GM19452 (cell line): ENCODE measurements around the gene CTXND2.
A peak's percentile ranks its signal among the peaks of the same experiment; 100 is the strongest.
"Not testable (repeated sequence)": the region's sequence is repeated elsewhere in the genome, so short reads cannot be mapped to it uniquely, and the experiment has no call there.

Experiments used
- ATAC-seq: cut with Tn5 transposase; IDR thresholded peaks from one replicate; pipeline ENCODE4 v1.9.1; 2021; ENCODE audit not compliant: unreplicated experiment

CTXND2 gene

DNA sequence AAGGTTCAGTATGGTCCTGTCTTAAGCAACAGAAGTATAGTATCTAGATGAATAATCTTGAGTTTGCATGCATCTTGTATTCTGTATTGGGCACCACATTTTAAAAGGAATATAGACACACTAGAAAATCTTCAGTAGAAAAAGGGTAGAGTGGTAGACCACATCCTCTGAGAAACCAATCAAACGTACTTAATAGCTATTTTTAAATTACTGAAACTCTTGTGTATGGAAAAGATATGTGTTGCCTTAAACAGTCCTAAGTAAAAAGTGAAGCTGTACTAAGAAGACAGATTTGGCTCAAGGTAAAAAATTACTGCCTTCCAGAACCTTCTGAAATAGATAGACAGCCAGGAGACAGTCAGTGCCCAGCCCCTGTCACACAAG, 3.1 kb downstream of the CTXND2 start:
- ATAC-seq = peak; percentile 60

DNA sequence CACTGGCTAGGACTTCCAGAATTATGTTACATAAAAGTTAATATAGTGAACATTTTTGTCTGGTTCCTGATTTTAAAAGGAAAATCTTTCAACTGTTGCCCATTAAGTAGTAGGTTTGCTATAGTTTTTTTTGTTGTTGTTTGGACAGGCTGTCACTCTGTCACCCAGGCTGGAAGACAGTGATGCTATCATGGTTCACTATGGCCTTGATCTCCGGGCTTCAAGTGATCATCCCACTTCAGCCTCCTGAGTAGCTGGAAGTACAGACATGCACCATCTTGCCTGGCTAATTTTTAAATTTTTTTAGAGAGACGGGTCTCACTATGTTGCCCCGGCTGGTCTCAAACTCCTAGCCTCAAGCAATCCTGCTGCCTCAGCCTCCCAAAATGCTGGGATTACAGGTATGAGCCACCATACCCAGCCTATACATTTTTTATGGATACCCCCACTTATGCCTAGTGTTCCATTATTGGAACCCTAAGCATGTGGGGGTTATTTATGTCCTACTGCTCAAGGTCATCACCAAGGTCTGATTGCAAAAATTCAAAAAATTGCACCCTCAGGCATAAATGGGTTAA, 6.5 kb downstream of the CTXND2 start:
- no peak for ATAC-seq

DNA sequence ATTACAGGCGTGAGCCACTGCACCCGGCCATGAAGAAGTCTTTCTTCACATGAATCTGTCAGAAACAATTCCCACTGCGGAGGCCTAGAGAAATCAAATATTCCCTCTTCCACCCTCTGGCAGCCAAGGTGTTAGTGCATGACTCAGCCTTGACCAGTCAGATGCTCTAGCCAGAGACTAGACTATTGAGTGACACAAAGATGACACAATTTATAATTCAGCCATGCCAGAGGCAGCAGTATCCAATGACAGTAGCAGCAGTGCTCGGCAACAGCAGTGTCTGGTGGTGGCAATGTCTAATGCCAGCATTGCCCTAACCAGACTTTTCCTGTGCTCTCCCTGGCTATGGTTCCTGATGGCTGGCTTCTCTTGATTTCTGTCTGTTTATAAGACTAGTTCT, 8.7 kb downstream of the CTXND2 start:
- no peak for ATAC-seq

DNA sequence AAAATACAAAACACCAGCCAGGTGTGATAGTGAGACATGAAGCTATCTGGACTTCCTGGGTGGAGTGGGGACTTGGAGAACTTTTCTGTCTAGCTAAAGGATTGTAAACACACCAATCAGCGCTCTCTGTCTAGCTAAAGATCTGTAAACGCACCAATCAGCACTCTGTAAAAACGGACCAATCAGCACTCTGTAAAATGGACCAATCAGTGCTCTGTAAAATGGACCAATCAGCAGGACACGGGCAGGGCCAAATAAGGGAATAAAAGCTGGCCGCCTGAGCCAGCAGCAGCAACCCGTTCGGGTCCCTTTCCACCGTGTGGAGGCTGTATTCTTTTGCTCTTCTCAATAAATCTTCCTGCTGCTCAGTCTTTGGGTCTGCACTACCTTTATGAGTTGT, 12.9 kb downstream of the CTXND2 start:
- not testable (repeated sequence) for ATAC-seq

DNA sequence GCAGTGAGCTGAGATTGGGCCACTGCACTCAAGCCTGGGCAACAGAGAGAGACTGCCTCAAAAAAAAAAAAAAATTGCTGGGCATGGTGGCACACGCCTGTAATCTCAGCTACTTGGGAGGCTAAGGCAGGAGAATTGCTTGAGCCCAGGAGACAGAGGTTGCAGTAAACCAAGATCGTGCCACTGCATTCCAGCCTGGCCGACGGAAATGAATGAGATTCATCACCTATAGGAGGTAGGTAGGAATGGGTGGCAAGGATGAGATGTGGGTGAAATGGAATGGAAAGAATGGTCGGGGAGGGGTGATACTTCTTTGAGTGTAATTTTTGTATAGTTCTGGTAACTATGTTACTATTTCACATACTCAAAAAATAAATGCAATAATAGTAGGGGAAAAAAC, 15.4 kb downstream of the CTXND2 start:
- no peak for ATAC-seq

DNA sequence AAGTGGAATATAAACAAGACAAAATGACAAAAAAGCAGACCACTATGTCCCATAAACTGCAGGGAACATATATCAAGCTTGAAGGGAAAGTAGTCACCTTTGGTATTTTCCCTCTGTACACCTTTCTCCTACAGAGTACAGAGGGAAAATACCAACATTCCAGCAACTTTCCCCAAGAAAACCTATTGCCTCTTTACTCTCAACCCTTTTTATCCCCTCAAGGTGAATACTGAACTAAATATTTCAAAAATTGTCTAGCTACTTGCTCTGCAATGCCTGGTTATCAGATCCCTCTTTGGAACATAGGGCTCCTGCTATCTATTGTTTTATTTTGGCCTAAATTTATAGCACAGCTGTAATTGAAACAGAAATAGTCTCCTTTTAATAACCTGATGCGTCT, 15.8 kb downstream of the CTXND2 start:
- ATAC-seq = no peak

DNA sequence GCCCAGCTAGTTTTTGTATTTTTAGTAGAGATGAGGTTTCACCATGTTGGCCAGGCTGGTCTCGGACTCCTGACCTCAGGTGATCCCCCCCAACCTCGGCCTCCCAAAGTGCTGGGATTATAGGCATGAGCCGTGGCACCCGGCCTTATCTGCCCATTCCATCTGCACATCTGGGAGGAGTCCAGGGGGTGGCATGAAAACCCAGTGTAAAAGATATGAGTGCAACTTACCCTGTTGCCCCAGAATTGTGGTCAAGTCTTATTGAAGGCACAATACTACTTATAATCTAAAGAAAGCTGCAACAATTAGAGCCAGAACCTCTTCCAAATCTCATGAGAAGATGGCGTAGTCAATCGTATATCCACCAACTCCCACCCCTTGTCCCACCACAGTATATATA, 18.4 kb downstream of the CTXND2 start:
- ATAC-seq = no peak

DNA sequence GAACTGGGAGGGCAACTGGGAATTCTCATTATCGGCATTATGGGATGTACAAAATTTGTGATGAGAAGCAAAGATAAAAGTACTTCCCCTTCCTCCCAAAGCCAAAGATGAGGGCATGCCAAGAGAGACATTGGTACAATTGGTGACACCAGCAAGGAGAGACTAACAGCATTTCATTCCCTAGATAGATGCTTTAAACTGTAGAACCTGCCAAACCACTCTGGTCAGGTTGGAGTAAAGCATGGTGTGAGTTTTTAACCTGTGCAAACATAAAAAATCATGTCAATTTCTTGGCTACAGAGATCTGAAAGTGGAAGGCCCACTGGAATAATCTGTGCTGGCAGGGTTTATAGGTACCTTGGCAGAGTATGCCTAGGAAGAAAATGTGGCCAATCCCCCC, 19.4 kb downstream of the CTXND2 start:
- ATAC-seq = no peak

DNA sequence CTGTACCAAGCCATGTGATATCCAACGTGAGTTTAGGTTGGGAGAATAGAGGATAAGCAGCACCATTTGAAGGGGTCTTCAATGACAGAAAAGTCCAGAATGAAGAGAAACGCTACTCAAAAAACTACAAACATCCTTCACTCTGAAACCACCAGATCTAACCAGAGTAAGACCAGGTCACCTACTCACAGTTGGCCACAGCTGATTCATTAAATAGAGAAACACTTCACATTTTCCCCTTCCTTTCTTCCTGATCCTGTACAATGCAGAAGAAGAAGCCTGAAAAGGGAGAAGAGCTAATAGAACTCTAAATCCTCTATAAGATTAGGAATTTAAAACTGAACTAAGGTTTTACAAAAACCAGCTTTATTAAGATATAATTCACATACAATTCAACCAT, 19.9 kb downstream of the CTXND2 start:
- no peak for ATAC-seq

DNA sequence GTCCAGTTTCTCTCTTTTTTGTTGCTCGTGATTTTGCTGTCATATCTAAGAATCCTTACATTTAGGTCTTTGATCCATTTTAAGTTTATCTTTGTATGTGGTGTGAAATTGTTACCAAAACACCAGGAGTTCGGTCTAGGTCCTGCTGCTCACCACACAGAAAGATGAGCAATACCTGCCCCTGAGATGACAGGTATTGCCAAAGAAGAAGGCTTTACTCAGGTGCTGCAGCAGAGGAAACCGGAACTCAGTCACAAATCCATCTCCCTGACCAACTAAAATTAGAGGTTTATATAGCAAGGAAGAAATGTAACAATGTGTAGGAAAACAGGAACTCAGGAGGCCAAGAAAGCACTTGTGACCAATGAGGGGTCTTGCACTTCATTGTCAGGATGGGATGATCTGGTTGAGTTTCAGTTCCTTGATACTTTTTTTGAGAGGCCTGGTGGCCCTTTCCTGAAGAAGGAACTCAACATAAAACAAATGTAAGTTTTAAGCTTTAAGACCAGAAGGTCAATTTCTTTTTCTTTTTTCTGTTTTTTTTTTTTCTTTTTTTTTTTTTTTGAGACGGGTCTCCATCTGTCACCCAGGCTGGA, 22.7 kb downstream of the CTXND2 start:
- ATAC-seq = no peak

DNA sequence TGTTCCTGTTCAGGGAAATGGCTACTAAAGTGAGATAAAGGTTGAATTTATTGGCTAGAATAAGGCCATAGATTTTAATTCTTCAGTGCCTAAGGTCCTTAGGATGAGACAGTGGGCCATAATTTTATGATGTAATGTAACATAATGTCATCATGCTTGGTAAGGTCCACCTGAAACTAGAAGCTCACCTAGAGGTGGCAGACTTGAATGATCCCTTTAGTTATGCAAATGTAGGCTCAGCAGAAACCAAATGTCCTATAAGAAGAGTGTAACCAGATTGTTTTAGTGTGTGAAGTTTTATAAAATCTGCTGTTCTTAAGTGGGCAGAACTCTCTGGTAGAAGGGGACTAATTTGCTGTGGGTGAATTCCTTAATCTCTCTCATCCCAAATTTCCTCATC, 25.7 kb downstream of the CTXND2 start:
- ATAC-seq = no peak

DNA sequence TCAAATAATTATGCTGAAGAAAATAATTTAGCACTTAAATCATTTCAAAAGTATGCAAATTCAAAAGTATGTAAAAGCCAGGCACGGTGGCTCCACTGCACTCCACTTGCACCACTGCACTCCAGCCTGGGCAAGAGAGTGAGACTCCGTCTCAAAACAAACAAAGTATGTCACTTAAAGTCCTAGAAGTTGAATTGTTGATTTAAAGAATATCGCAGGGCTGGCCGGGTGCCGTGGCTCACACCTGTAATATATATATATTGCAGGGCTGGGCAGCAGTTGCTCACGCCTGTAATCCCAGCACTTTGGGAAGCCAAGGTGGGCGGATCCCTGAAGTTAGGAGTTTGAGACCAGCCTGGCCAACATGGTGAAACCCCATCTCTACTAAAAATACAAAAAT, 30.5 kb downstream of the CTXND2 start:
- no peak for ATAC-seq

DNA sequence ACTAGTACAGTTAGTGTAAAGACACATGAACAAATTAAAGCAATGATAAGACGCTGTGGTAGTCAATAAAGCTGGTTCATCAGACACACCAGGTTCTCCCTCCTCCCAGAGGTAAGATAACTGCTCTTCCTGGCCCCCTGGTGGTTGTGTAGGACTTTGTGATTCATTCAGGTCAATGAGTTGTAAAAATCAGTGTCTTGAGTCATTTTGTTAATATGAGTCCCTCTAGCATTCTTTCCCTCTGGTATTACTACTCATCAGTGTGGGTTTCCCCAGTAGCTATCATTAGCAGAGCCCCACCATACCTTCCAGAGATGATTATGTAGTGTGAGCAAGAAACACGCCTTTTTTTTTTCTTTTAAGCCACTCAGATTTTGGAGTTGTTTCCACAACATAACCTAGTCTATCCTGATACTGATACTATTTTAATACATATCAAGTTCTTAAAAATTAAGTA, 35.6 kb downstream of the CTXND2 start:
- peak; percentile 42 for ATAC-seq

DNA sequence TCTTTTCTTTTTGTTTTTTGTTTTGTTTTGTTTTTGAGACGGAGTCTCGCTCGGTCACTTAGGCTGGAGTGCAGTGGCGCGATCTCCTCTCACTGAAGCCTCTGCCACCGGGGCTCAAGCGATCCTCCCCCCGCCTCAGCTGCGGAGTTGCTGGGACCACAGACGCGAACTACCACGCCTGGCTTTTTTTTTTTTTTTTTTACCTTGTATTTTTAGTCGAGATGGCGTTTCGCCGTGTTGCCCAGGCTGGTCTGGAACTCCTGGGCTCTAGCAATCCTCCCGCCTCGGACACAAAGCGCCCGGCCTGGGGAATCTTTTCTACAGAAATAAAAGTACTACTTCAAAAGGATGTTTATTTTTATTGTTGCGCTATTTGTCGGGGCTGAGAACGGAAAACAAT, 38.1 kb downstream of the CTXND2 start:
- no peak for ATAC-seq

DNA sequence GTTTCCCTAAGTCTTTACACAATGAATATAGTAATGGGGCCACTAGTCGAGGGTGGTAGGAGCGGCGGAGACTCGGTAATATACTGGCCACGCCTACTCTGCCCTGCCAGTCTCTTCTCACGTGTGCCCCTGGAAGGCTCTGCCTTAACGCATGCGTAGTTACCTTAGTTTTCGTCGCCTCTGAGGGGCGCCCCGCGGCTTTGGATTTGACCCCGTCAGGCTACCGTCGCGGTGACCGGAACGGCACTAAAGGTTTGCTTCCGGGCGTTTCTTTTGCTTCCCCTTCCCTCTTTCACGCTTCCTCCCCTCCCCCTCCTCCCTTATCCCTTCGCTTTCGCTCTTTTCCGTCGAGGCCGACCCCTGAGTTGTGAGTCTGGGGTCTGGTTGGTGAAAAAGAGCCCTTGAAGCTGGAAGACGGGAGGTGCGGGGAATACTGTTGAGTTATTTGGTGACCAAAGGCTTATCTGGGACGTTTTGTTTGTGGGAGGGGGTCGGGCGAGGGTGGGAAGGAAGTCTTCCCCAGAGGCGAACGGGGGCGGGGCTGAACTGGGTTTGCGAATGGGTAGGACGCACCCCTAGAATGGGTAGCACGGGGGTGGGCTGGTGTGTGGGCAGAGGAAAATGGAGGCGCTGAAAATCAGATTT, 39.3 kb downstream of the CTXND2 start, which contains the start of gene SETDB1:
TSS of gene SETDB1 (plus strand) at position 267 of the 645 bp plus-strand sequence. CDS start 1,352 bp downstream, outside the sequence.
- peak; percentile 82 for ATAC-seq

DNA sequence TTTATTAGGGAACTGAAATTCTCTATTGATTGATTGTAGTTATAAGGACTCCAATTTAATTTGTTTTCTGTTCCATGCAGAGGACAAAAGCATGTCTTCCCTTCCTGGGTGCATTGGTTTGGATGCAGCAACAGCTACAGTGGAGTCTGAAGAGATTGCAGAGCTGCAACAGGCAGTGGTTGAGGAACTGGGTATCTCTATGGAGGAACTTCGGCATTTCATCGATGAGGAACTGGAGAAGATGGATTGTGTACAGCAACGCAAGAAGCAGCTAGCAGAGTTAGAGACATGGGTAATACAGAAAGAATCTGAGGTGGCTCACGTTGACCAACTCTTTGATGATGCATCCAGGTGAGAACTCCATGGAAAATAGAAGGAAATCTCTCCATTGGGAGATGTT, 40.7 kb downstream of the CTXND2 start:
- ATAC-seq = no peak

DNA sequence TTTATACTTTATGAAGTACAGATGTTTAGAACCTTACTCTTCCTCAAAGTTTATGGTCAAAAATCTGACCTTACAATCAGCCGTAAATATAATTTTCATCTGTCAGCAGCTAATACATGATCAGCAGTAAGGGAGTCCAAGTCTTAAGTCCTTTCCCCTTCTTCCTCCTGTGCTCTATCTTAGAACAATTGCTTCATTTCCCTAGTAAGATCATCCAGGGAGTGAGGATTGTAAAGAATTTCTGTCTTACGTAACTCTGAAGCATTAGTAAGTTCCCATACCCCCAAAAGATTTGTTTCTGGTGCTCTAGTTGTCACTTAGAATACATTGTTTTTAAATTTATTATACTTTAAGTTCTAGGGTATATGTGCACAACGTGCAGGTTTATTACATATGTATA, 41.4 kb downstream of the CTXND2 start:
- no peak for ATAC-seq

DNA sequence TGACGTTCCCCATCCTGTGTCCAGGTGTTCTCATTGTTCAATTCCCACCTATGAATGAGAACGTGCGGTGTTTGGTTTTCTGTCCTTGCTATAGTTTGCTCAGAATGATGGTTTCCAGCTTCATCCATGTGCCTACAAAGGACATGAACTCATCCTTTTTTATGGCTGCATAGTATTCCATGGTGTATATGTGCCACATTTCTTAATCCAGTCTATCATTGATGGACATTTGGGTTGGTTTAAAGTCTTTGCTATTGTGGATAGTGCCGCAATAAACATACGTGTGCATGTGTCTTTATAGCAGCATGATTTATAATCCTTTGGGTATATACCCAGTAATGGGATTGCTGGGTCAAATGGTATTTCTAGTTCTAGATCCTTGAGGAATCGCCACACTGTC, 41.8 kb downstream of the CTXND2 start:
- ATAC-seq = not testable (repeated sequence)

DNA sequence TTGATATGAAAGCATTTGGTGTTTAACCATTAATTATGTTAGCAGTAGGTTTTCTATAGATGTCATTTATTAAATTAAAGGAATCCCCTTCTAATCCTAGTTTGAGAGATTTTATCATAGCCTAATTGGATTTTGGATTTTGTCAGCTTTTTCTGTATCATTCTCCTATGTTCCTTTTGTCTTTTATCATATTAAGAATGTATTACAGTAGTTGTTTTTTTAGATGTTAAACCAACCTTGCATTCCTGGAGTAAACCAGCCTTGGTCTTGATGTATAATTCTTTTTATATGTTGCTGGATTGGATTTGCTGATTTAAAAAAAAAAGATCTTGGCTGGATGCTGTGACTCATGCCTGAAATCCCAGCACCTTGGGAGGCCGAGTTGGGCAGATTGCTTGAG, 44.8 kb downstream of the CTXND2 start:
- ATAC-seq = no peak

DNA sequence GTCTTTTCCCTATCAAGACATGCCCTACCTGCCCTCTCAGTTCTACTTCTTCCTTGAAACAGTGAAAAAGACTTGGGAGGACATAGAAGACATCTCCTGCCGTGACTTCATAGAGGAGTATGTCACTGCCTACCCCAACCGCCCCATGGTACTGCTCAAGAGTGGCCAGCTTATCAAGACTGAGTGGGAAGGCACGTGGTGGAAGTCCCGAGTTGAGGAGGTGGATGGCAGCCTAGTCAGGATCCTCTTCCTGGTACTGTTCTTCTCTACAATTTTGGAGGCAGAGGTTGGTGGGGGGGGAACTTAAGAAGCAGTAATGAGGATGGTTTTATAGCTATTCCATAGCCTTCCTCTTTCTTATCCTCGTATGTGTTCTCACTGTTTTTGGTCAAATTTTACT, 57.9 kb downstream of the CTXND2 start:
- ATAC-seq = no peak

DNA sequence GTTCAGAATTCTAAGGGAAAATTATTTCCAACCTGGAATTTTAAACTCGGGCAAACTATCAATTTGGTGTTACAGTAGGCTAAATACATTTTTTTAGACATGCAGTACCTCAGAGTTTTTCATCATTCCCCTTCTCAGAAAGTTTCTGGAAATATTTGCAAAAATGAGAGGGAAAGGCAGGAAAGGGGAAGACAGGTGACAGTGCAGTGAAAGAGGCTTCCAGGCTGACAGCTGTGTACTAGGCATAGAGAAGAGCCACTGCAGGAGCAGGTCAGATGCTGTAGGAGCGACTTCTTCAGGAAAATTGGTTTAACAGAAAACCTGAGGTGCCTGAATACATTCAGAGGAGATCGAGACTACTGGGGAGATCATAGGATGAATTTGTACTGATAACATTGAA, 67.8 kb downstream of the CTXND2 start:
- ATAC-seq = no peak

DNA sequence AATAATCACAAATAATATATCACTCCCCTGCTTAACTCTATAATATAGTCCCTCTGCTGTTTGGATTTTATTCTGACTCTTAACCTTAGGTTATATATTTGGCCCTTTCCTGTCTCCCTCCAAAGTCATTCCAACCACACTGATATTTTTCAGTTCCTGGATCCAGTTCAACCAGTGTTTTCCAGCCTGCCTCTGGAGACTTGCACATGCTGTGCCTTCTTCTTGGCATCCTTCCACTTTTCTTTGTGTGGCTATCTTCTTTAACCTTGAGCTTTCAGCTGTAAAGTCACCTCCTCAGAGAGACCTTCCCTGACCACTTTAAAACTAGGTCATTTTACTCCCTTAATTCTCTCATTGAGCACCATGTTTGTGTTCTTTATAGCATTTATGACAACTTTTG, 68.3 kb downstream of the CTXND2 start:
- no peak for ATAC-seq

DNA sequence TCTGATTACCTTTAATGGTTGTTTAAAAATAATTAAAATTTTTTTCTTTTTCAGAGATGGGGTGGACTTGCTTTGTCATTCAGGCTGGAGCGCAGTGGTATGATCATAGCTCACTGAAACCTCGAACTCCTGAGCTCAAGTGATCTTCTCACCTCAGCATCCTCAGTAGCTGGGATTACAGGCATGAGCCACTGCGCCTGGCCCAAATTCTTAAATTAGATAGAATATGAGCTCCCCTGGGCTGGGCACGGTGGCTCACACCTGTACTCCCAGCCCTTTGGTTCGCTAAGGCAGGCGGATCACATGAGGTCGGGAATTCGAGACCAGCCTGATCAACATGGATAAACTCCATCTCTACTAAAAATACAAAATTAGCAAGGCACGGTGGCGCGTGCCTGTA, 70.7 kb downstream of the CTXND2 start:
- no peak for ATAC-seq
